Activated naive CD4-positive, alpha-beta T cell treated with anti-CD3 and anti-CD28 coated beads, Interleukin-2, amount 50 U/mL, for 72 hours (primary cell): ENCODE results near the gene AGRP. TPM values are rescaled to one million over a fixed set of nuclear protein-coding genes. Genes with fewer than 3 reads are reported as not detected.

ENCODE experiments used
- ATAC-seq, 2 donors: fragments of 150-1000 bp; cut with Tn5 transposase; 2 replicates each; pipeline ENCODE4 v1.10.0; 2021; ENCODE audit warnings: mild to moderate bottlenecking in 2 of 2, moderate library complexity in 2 of 2
- DNase-seq, 2 donors: peaks; one replicate each; pipeline ENCODE4 v3.0.0; 2021 to 2022; ENCODE audit warnings: low spot score in 2 of 2
- H3K27ac Mint-ChIP-seq, 2 donors: one replicate each; pipeline ENCODE4 v1.8.0; 2022; ENCODE audit warnings: mild to moderate bottlenecking in 2 of 2, mixed read lengths in 2 of 2
- H3K36me3 Mint-ChIP-seq, 2 donors: one replicate each; pipeline ENCODE4 v1.8.0; 2022; ENCODE audit warnings: mixed read lengths in 2 of 2
- H3K9me3 Mint-ChIP-seq, 2 donors: one replicate each; pipeline ENCODE4 v1.8.0; 2022; ENCODE audit warnings: mixed read lengths in 2 of 2
- total RNA-seq, 2 donors: library from RNA; stranded (reverse); gene quantifications; one replicate each; pipeline ENCODE4 v1.2.3, GENCODE V29; 2022

The AGRP gene
- total RNA-seq, 2 donors from 2014 or later = 0.64 TPM; not detected in 1

DNA sequence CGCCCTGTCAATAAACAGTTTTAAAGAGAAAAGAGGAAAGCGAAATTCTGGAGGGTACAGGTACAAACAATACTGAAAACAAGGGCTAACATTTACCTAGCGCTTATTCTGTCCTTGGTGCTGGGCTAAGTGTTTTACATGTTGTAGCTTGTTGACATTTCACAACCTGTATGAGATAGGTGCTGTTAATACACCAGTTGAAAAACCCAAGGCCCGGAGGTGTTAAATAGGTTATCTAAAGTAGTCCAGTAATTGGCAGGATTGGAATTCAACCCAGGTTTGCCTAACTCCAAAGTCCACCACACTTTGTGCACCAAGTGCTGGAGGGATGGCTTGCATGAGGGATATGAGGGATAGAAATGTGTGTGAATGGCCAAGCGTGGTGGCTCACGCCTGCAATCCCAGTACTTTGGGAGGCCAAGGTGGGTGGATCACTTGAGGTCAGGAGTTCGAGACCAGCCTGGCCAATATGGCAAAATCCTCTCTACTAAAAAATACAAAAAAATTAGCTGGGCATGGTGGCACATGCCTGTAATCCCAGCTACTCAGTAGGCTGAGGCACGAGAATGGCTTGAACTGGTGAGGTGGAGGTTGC, 5.3 kb downstream of the AGRP start:
- ATAC-seq (no peak), DNase-seq (no peak)
- no peaks in the 10 kb centered on the region for H3K9me3 Mint-ChIP-seq
- no peak overlapping the region for H3K27ac Mint-ChIP-seq
- peaks cover 14 to 18% of the 10 kb centered on the region in 2 donors for H3K36me3 Mint-ChIP-seq

- peak overlapping the region; percentile 3 to 7 for H3K27ac Mint-ChIP-seq
- H3K36me3 Mint-ChIP-seq = no peaks in the 10 kb centered on the region
- no peak for DNase-seq
- no peak for ATAC-seq
- H3K9me3 Mint-ChIP-seq = no peaks in the 10 kb centered on the region
Observed at GRCh38 chr16:67474551-67475455, 8.5 kb downstream of the AGRP start.

GRCh38 chr16:67471758-67472384, 11.5 kb downstream of the AGRP start:
- peak overlapping the region in 1 of 2 donors; percentile 45 for H3K27ac Mint-ChIP-seq
- DNase-seq (no peak), ATAC-seq (no peak)

DNA sequence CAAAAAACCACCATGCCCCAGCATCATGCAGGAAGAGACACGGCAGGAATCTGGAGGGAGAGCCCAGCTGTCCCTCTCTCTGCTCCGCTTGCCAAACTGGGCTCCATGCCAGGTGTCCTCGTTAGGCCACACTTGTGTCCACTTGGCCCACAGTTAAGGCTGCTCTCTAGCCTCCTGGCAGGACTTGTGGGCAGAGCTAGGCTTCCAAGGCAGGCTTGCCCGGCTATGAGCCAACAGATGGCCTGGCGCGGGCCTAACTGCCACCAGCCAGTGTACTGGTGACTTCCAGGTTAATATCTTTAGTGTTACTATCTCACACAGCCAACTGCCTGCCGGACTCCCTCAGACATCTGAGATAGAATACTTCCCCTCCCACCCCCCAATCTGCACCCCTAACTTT, 13.0 kb downstream of the AGRP start:
- H3K36me3 Mint-ChIP-seq = no peaks in the 10 kb centered on the region
- no peaks in the 10 kb centered on the region for H3K9me3 Mint-ChIP-seq
- no peak for ATAC-seq
- H3K27ac Mint-ChIP-seq = no peak overlapping the region
- no peak for DNase-seq

More at GRCh38 chr16:67471758-67472384, 11.5 kb downstream of the AGRP start:
- H3K9me3 Mint-ChIP-seq = no peaks in the 10 kb centered on the region
- no peaks in the 10 kb centered on the region for H3K36me3 Mint-ChIP-seq

DNA sequence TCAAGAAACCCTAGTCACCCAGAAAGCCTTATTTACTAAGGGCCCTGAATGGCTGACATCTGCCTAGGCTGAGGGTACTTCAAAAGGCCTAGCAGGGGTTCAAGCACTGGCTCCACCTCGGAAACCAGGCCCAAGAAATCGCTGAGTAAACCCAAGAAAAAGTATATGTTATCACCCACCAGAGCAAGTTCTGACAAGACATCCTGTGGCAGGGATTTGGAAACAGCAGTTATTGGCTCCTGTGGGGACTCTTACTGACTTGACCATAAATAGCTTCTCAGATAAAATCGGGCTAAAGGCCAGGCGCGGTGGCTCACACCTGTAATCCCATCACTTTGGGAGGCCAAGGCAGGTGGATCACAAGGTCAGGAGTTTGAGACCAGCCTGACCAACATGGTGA, 14.6 kb downstream of the AGRP start:
- Mint-ChIP-seq H3K9me3 (no peaks in the 10 kb centered on the region), H3K27ac (peak overlapping the region in 1 of 2 donors; percentile 9), H3K36me3 (no peaks in the 10 kb centered on the region)
- ATAC-seq (no peak), DNase-seq (no peak)

- DNase-seq = no peak
Observed at GRCh38 chr16:67466581-67466980, 16.8 kb downstream of the AGRP start.

DNA sequence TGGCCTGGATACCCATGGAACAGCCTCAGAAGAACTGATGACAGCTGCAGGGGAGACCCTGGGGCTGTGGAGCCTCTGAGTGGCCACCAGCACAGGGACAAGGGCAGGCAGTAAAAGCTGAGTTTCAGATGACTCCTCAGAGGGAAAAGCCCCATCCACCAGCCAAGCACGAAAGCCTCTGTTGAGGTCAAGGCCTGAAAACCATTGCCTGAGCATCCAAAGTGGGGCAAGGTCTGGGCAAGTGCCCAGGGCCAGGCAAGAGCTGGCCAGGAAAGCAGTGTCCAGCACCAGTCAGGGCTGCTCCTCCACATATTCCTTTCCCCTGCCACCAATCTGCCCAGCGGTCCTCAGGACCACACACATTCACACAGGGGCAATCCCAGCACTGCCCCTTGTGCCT, 18.8 kb downstream of the AGRP start:
- H3K27ac Mint-ChIP-seq = no peak overlapping the region
- H3K9me3 Mint-ChIP-seq = no peaks in the 10 kb centered on the region
- no peaks in the 10 kb centered on the region for H3K36me3 Mint-ChIP-seq
- DNase-seq = no peak
- ATAC-seq = no peak

More at GRCh38 chr16:67466581-67466980, 16.8 kb downstream of the AGRP start:
- no peaks in the 10 kb centered on the region for H3K9me3 Mint-ChIP-seq
- H3K27ac Mint-ChIP-seq = no peak overlapping the region
- no peaks in the 10 kb centered on the region for H3K36me3 Mint-ChIP-seq
- ATAC-seq = no peak

DNA sequence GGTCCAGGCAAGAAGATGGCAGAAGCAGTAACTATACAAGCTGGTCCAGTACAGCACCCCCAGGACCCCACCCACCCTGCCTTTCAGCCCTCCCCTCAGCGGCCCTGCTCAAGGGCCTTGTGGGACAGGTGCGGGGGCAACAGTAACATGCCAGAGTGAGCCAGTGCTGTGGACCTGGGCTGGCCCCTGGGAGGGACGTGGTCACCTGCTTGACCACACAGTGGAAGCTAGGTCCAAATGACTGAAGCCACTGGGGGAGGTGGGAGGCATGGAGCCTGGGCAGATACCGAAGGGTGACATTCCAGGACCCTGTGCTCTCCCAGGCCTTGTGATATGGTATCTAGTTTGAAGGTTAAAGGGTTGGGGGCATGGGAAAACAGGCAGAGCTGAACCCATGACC, 19.7 kb downstream of the AGRP start:
- ATAC-seq (no peak), DNase-seq (no peak)
- H3K27ac Mint-ChIP-seq = peak overlapping the region in 1 of 2 donors; percentile 67
- H3K36me3 Mint-ChIP-seq = no peaks in the 10 kb centered on the region
- H3K9me3 Mint-ChIP-seq = no peaks in the 10 kb centered on the region

- DNase-seq (no peak), ATAC-seq (no peak)
- no peaks in the 10 kb centered on the region for H3K9me3 Mint-ChIP-seq
- H3K36me3 Mint-ChIP-seq = no peaks in the 10 kb centered on the region
- H3K27ac Mint-ChIP-seq = peak overlapping the region in 1 of 2 donors; percentile 67
Observed at GRCh38 chr16:67463059-67463458, 20.3 kb downstream of the AGRP start.

DNA sequence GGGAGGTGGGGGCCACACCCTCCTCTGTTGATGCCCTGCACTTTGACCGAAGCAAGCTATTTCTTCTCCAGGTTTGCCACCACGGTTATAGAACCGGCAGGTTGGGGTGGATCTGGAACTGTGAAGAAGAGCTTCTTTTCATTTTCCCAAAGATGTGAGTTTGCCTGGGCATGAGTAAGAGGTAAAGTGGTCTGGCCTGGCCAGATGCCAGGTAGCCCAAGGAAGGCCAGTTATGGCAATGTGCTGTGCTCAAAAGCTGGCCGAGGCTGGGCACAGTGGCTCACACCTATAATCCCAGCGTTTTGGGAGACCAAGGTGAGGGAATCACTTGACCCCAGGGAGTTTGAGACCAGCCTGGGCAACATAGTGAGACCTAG, 21.1 kb downstream of the AGRP start:
- no peak for ATAC-seq
- H3K27ac Mint-ChIP-seq = peak overlapping the region in 1 of 2 donors; percentile 50
- DNase-seq = no peak
- H3K36me3 Mint-ChIP-seq = no peaks in the 10 kb centered on the region
- H3K9me3 Mint-ChIP-seq = no peaks in the 10 kb centered on the region

DNA sequence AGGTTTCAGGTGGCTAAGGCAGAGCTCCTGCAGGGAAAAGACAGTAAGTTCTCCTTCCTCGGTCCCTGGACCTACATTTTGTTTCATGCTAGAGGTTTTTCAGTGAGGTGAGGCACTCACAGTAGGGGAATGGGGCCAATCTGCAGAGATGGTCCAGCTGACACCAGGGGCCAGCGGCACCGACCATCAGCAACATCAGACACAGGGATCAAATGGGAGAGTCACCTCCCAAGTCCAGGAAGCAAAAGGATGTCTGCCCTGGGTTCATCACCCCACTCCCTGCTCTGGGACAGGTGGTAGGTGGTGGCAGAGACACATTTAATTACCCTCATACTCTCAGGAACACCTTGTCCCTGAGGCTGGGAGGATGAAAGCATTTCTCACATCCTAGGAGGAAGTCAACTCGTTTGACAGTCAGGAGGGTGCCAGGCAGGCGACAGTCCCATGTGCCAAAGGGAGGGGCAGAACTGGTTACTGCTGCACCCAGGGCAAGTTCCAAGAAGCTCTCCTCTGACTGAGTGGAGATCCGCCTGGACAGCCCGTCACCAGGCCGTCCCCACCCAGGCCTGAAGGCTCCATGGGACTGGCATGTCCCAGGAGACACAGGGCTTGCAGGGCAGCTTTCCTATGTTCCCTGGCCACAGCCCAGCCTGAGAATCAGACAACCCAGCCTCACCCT, 21.6 kb downstream of the AGRP start:
- Mint-ChIP-seq H3K9me3 (no peaks in the 10 kb centered on the region), H3K27ac (peak overlapping the region in 1 of 2 donors; percentile 53), H3K36me3 (no peaks in the 10 kb centered on the region)
- ATAC-seq (no peak), DNase-seq (no peak)

- DNase-seq = no peak
- Mint-ChIP-seq H3K9me3 (no peaks in the 10 kb centered on the region), H3K36me3 (no peaks in the 10 kb centered on the region), H3K27ac (peak overlapping the region in 1 of 2 donors; percentile 44)
- no peak for ATAC-seq
Observed at GRCh38 chr16:67460961-67461360, 22.4 kb downstream of the AGRP start.

GRCh38 chr16:67460168-67460567, 23.2 kb downstream of the AGRP start:
- DNase-seq (no peak), ATAC-seq (no peak)
- no peaks in the 10 kb centered on the region for H3K36me3 Mint-ChIP-seq
- no peak overlapping the region for H3K27ac Mint-ChIP-seq
- H3K9me3 Mint-ChIP-seq = no peaks in the 10 kb centered on the region

GRCh38 chr16:67459861-67460150, 23.5 kb downstream of the AGRP start:
- Mint-ChIP-seq H3K9me3 (no peaks in the 10 kb centered on the region), H3K36me3 (no peaks in the 10 kb centered on the region), H3K27ac (no peak overlapping the region)
- ATAC-seq = no peak
- DNase-seq = no peak

DNA sequence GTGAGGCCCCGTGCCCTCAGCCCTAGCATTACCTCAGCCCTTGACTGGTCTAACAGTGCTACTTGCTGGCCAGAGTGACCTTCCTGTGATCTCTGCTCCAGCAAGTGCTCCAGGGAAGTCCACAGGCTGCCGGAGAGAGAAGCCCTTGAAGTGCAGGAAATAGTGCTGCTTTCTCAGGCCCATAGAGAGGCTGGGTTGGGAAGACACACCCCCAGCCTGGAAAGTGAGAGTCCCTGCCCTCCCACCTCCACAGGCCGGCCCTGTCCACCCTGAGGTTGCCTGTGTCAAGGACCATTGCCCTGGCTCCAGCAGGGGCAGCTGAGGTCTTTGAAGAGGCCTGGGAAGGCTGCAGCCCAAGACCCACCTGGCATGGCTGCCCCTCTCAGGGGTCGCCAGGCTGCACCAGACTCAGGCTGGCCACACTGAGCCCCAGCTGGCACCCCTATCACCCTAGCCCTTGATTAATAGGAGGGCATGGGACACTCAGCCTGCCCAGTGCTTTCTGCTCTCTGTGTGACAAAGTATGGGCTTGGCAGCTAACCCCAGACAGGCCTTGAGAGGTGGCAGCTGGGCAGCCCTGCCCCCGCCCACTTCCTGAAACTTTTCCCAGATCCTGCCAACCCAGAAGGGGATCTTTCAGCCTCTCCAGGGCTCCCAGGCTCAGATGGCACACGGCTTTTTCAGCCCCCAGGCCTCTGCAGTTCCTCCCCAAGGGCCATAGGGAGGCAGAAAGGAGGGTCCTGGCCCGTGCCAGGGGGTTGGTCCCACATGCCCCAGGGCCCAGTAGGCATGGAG, 24.1 kb downstream of the AGRP start:
- DNase-seq (no peak), ATAC-seq (no peak)
- Mint-ChIP-seq H3K9me3 (no peaks in the 10 kb centered on the region), H3K36me3 (no peaks in the 10 kb centered on the region), H3K27ac (peak overlapping the region; percentile 75 to 83)

DNA sequence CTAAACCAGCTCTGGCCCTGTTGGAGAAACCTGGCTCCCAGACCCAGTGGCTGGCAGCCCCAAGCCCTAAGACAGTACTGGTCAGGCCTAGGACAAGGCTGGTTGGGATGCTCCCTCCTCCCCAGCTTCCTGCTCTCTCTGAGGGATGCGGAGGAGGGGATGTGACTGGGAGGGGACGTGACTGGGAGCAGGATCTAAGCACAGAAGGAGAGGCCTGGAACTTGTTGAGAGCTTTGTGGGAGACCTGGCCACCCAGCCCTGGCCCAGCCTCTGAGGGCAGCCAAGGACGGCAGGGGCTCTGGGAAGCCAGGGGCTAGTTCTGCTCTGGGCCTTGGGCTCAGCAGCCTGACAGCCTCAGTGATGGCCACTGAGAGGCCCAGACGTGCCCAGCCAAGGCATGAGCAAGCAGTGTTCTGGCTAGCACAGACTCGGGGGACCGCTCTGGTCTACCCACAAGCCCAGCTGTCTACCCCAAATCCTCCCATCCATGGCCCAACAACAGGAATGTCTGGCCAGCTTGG, 25.2 kb downstream of the AGRP start:
- H3K9me3 Mint-ChIP-seq = no peaks in the 10 kb centered on the region
- ATAC-seq = no peak
- no peaks in the 10 kb centered on the region for H3K36me3 Mint-ChIP-seq
- DNase-seq = no peak
- peak overlapping the region; percentile 60 to 83 for H3K27ac Mint-ChIP-seq
